Measurements from ENCODE around the gene ARHGEF9.

- TF ChIP-seq ZNF513 (tag by site-specific recombination; IDR thresholded peaks at IDR 0.05) (no peak), CTCF (tag by site-specific recombination; IDR thresholded peaks at IDR 0.05) (no peak), ZNF350 (tag by site-specific recombination; IDR thresholded peaks at IDR 0.05) (no peak), ATF2 (tag by site-specific recombination; IDR thresholded peaks at IDR 0.05; ENCODE audit: low read depth) (no peak), INSM2 (tag by site-specific recombination; IDR thresholded peaks at IDR 0.05) (no peak), ZNF433 (tag by site-specific recombination; IDR thresholded peaks at IDR 0.05; ENCODE audit: low read depth) (no peak), HOXC10 (CRISPR knock-in tag; IDR thresholded peaks at IDR 0.05) (no peak), YY1 (tag by site-specific recombination; IDR thresholded peaks at IDR 0.05) (no peak), ZNF138 (tag by site-specific recombination; IDR thresholded peaks at IDR 0.05; ENCODE audit: borderline replicate concordance) (no peak), ZNF274 (IDR thresholded peaks at IDR 0.05; ENCODE audit: low read length) (no peak), ZNF274 (tag by site-specific recombination; IDR thresholded peaks at IDR 0.05; ENCODE audit: borderline replicate concordance) (no peak), ZNF324 (tag by site-specific recombination; IDR thresholded peaks at IDR 0.05) (no peak), ZBTB44 (tag by site-specific recombination; IDR thresholded peaks at IDR 0.05) (no peak), ZBTB10 (tag by site-specific recombination; IDR thresholded peaks at IDR 0.05) (no peak)
Observed at GRCh38 chrX:63817696-63818095, 32.7 kb upstream of the ARHGEF9 start.
